ENCODE data around the gene GPC5.
"Not testable (repeated sequence)": the region's sequence is repeated elsewhere in the genome, so short reads cannot be mapped to it uniquely, and the experiment has no call there.

The GPC5 gene

DNA sequence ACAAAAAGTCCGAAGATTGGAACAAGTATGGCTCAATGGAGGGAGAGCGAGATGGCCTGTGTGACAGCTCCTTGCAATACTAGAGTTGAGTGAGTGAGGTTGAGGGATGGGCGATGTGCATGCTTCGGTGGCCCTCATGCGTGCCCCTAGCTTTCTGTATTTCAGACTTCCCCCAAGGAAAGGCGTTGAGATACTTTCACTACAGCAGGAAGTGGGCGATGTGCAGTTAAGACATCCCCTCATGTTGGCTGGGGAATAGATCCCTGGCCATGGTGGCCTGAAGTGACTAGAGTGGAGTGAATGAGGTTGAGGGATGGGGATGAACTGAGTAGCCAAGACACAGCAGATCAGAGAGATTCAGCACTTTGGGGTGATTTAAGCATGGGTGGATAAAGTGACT is 1194.3 kb downstream of the GPC5 start:
- DNase-seq = no peak

- DNase-seq = no peak
Measured at GRCh38 chr13:92602560-92602959, 1204.1 kb downstream of the GPC5 start.

DNA sequence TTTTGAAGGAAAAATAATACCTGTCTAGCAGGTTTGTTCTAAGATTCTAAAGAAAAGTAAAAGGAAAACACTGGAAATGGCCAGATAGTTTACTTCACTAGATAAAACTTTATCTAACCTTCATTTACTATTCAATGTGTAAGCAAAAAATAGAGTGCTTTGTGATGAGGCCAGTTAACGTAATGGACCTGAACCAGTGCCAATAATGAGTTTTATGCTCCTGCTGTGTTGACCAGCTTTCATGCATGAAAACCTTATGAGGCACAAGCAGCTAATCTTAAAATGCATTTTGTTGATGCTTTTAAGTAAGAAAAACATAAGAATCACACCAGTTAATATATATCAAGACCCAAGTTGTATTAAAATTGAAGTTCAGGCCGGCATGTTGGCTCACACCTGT is 1211.0 kb downstream of the GPC5 start:
- no peak for DNase-seq

GRCh38 chr13:92612892-92613291 is 1214.5 kb downstream of the GPC5 start:
- DNase-seq = no peak

DNA sequence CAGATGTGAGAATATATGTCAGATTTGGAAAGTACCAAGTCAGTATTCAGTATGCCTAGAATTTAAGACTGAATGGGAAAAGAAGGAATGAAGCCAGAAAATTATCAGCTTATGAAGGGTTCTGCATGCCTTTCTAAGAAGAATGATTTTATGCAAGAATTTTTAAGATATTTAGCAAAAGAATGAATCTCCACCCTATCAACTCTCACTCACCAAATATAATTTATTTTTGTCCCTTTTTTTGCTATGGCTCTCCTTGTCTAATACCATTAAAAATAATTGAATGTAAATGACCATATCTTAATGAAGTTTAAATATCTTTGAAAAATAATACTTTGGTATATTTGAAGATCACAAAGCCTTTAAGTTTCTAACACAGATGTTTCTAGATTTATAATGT is 1215.5 kb downstream of the GPC5 start:
- DNase-seq = no peak

GRCh38 chr13:92621985-92622384 is 1223.6 kb downstream of the GPC5 start:
- DNase-seq = no peak

DNA sequence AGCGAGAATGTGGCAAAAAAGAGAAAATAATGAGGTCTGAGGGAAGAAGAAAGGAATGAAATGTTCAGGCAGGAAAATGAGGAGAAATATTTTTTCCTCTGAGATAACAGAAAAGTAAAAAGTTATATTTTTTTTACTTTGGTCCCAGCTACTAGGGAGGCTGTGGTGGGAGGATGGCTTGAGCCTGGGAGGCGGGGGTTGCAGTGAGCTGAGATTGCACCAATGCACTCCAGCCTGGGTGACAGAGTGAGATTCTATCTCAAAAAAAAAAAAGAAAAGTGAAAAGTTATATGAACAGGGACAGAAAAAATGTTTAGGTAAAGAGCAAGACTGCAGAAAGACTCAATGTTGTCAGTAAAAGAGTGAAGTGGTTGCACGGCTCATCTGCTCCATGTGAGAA is 1224.5 kb downstream of the GPC5 start:
- DNase-seq = no peak

- DNase-seq = no peak
Measured at GRCh38 chr13:92626274-92626673, 1227.9 kb downstream of the GPC5 start.

GRCh38 chr13:92640936-92641335 is 1242.5 kb downstream of the GPC5 start:
- no peak for DNase-seq

- no peak for DNase-seq
Measured at GRCh38 chr13:92649140-92649813, 1250.9 kb downstream of the GPC5 start.

GRCh38 chr13:92656103-92656502 is 1257.7 kb downstream of the GPC5 start:
- no peak for DNase-seq

- DNase-seq = no peak
Measured at GRCh38 chr13:92656648-92657047, 1258.2 kb downstream of the GPC5 start.

GRCh38 chr13:92657565-92657964 is 1259.1 kb downstream of the GPC5 start:
- DNase-seq = no peak

DNA sequence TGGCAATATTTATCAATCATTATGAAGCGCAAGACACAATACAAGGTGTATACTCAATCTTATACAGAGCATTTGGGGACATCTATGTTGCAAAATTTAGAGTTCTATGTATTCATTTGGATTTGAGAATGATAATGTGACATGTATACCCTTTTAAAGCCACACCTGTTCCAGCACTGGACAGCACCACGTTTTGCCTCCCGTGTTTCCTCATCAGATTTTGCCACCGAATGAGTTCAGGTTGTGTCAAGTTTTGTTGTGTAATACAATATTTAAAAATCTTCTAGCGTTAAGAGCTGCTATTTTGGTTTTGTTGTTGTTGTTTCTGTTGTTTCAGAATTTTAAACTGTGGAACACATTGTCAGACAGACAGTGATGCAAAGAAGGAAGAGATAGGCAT is 1259.9 kb downstream of the GPC5 start:
- DNase-seq = no peak

DNA sequence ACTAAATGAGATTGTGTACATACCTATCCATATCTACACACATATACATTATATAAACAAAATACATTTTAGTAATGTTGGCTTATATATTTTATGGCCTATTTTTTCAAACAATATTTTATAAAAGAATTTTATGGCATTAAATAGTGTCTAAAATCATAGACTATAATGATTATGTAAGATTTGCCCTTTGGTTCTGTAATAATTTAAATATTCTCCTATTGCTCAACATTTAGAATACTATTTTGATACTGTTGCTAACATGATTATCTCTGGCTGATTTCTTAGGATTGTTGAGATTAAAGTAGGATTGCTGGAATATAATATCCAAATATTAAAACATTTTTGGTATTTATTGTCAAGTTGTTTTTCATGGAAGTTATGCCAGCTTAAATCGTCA is 1263.0 kb downstream of the GPC5 start:
- no peak for DNase-seq

DNA sequence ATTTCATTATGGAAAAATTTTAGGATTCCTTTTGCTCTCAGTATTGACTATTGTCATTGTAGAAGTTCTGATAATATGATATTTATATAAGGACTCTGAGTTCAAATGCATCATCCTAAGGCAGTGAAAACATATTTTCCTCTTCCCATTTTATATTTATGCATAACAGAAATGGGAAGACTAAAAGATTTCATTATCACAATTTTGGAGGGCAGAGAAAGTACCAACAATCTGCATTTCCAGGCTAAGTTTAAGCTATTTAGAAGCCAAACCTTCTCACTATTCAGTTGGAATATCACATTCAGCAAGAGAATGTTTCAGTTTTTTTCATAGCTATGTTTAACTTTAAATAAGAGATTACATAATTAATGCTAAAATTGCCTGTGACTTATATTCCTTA is 1269.7 kb downstream of the GPC5 start:
- DNase-seq = no peak

GRCh38 chr13:92670096-92670495 is 1271.7 kb downstream of the GPC5 start:
- DNase-seq = no peak

DNA sequence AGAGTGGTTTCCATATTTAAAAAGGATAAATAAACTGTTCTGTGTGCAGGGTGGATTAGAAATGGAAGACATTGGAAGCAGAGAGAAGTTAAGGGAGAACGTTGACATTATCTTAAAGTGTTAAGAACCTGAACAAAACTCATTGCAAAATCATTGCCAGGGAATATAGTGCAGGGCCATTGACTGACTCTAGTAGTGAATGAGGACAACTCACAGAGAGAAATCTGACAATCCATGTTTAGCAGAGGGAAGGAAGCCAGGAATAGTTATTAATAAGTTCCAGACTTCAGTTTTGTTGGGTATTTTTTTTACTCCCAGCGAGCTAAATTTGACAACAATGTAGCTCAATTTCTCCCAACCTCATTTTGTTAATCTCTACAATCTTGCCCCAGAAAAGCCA is 1273.4 kb downstream of the GPC5 start:
- DNase-seq = no peak

- no peak for DNase-seq
Measured at GRCh38 chr13:92676246-92676645, 1277.8 kb downstream of the GPC5 start.

GRCh38 chr13:92677571-92677970 is 1279.2 kb downstream of the GPC5 start:
- DNase-seq = no peak

- DNase-seq = no peak
Measured at GRCh38 chr13:92679602-92680001, 1281.2 kb downstream of the GPC5 start.

DNA sequence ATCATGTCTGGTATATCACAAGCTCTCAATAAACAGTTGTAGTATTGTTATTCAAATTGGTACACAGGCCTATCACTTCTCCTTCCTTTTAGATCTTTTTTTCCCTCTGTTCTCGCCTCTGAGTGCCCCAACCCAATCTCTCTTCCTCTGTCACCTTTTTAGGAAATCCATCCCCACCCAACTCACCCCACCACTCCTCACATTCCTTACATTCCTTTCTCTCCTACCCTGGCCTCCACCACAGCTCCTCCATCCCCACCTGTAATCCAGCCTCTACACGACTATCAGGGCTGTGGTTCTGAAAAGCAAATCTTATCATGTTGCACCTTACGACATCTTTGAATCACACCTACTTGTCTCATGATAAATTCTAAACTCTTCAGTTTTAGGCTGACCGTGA is 1282.8 kb downstream of the GPC5 start:
- DNase-seq = no peak

GRCh38 chr13:92682832-92683517 is 1284.6 kb downstream of the GPC5 start:
- DNase-seq = no peak

GRCh38 chr13:92694047-92694446 is 1295.6 kb downstream of the GPC5 start:
- no peak for DNase-seq

DNA sequence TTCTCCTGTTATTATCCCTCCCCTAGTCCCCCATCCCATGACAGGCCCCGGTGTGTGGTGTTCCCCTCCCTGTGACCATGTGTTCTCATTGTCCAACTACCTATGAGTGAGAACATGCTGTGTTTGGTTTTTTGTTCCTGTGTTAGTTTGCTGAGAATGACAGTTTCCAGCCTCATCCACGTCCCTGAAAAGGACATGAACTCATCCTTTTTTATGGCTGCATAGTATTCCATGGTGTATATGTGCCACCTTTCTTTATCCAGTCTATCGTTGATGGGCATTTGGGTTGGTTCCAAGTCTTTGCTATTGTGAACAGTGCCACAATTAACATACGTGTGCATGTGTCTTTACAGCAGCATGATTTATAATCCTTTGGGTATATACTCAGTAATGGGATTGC is 1297.4 kb downstream of the GPC5 start:
- not testable (repeated sequence) for DNase-seq
